Ammon's horn (tissue), 1 donor: ENCODE data around the gene TLE6.
"Not testable (repeated sequence)": the region's sequence is repeated elsewhere in the genome, so short reads cannot be mapped to it uniquely, and the experiment has no call there.

Experiments
- DNase-seq: peaks from one replicate; pipeline ENCODE4 v3.0.0-alpha.2; 2016; ENCODE audit warnings: low spot score

TLE6 gene

DNA sequence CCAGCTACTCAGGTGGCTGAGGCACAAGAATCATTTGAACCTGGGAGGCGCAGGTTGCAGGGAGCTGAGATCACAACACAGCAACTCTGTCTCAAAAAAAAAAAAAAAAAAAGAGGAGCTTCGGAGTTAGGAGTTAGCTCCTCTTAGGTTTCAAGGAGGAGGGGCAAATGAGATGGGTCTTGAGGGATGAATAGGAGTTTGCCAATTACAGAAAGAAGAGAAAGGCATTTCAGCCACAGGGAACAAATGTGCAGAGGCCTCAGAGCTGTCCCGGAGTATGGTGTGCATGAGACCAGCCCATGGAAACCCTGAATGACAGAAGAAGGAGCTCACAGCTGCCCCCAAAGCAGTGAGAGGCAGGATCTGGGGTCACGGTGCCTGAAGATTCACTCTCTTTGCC lies 27.2 kb downstream of the TLE6 start:
- no peak for DNase-seq

- no peak for DNase-seq
Observed at GRCh38 chr19:3005345-3005744, 28.0 kb downstream of the TLE6 start.

DNA sequence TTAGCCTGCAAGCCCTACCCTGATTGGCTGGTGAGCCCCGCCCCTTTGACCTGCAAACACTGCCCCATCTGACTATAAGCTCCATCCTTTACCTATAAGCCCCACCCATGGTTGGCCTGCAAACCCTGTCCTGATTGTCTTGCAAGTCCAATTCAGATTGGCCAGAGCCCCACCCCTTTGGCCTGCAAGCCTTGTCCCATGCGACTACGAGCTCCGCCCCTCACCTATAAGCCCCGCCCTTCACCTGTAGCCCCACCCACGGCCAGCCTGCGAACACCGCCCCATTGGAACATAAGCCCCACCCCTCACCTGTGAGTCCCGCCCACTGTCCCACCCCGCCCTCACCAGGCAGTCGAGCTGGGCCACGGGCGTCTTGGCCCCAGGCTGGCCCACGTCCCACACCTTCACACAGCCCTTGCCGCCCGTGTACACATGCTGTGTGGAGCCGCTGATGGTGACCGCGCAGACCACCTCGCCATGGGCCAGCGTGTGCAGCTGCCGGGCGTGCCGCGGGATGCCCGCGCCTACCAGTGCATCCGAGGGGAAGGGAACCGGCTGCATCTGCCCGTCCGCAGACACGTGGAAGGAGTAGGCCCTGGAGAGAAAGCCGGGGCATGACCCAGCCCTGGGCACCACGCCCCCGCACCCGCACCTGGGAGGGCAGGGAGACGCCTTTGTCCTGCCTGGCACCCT lies 28.9 kb downstream of the TLE6 start:
- no peak for DNase-seq

- DNase-seq, result no peak
Observed at GRCh38 chr19:3007975-3008374, 30.6 kb downstream of the TLE6 start.

DNA sequence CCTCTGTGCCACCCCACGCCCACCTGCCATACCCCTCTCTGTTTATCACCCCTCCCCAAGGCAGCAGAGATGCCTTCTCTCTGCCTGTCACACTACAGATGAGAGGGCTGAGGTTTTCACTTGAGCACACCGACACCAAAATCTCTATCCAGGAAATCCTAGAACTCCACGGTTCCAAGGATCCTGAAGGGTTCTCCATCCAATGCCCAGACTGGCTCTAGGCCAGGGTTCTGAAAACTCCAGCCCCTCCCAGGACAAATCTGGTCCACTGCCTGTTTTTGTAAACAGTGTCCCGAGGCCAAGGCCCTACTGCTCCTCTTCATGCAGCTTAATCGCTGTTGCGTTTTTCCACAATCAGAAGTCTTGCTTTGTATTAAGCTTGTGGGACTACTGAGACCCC lies 31.6 kb downstream of the TLE6 start:
- DNase-seq, result no peak

DNA sequence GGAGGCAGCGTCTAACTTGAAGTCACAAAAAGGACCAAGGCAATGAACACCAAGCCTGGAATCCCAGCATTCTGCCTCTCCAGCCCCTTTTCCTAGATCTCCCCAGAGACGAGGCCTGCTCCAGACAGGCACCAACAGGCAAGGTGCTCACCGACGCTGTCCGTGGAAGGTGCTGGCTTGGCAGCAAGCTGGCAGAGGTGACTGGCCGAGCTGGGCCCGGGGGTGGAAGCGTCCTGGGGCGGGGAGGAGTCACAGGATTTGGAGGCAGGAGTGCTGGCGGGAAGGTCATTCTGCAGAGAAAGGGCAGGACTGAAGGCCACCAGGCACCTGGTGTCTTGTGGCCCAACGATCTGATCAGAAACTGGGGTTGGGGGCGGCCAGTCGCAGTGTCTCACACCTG lies 33.5 kb downstream of the TLE6 start:
- no peak for DNase-seq

GRCh38 chr19:3012059-3012458 lies 34.7 kb downstream of the TLE6 start:
- DNase-seq, result not testable (repeated sequence)

- no peak for DNase-seq
Observed at GRCh38 chr19:3012621-3013262, 35.4 kb downstream of the TLE6 start.

- no peak for DNase-seq
Observed at GRCh38 chr19:3013263-3013725, 35.9 kb downstream of the TLE6 start.

GRCh38 chr19:3014135-3014534 lies 36.8 kb downstream of the TLE6 start:
- DNase-seq, result no peak

- no peak for DNase-seq
Observed at GRCh38 chr19:3015126-3016057, 38.0 kb downstream of the TLE6 start.

GRCh38 chr19:3017923-3018322 lies 40.6 kb downstream of the TLE6 start:
- no peak for DNase-seq

GRCh38 chr19:3019211-3019854 lies 42.0 kb downstream of the TLE6 start:
- DNase-seq, result no peak

- peak; percentile 29 for DNase-seq
Observed at GRCh38 chr19:3020321-3020960, 43.1 kb downstream of the TLE6 start.

DNA sequence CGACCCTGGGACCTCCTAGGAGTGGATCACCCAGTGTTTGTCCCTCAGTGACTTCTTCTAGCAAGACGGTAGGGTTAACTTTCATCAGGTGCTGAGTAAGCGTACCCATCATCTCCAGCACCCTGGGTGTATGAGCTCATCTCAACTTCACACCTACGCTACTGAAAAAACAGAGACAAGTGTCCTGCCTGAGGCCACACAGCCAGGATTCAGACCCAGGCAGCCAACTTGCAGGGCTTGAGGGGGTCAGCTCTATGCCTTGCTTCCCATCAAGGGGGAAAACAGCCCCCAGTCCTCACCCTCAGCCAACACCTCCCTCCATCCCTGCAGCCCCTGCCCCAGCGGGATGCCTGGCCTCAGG lies 47.1 kb downstream of the TLE6 start:
- DNase-seq, result no peak

- DNase-seq, result no peak
Observed at GRCh38 chr19:3024870-3025548, 47.6 kb downstream of the TLE6 start.

DNA sequence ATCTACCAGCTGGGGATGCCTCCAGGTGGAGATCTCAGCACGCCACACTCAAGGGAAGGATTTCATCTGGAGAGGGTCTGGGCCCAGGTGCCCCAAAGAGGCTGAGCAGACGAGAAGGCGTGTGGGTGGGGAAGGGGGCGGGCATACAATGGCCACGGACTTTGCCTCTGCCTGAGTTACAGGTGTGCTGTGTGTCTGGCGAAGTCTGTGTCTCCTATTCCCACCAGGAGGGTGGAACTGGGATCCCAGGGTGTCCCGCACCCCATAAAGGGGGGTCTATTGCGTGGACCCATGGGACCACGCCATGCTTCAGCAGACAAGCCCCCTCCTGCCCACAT lies 48.2 kb downstream of the TLE6 start:
- no peak for DNase-seq

DNA sequence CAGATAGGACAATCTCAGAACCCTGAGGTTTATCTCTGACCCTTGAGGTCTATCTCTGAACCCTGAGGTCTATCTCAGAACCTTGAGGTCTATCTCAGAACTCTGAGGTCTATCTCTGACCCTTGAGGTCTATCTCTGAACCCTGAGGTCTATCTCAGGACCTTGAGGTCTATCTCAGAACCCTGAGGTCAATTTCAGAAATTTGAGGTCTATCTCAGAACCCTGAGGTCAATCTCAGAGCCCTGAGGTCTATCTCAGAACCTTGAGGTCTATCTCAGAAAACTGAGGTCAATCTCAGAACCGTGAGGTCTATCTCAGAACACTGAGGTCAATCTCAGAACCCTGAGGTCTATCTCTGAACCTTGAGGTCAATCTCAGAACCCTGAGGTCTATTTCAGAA lies 49.4 kb downstream of the TLE6 start:
- DNase-seq, result no peak

GRCh38 chr19:3027292-3027691 lies 49.9 kb downstream of the TLE6 start:
- DNase-seq, result no peak

- DNase-seq, result no peak
Observed at GRCh38 chr19:3027981-3028304, 50.6 kb downstream of the TLE6 start.

DNA sequence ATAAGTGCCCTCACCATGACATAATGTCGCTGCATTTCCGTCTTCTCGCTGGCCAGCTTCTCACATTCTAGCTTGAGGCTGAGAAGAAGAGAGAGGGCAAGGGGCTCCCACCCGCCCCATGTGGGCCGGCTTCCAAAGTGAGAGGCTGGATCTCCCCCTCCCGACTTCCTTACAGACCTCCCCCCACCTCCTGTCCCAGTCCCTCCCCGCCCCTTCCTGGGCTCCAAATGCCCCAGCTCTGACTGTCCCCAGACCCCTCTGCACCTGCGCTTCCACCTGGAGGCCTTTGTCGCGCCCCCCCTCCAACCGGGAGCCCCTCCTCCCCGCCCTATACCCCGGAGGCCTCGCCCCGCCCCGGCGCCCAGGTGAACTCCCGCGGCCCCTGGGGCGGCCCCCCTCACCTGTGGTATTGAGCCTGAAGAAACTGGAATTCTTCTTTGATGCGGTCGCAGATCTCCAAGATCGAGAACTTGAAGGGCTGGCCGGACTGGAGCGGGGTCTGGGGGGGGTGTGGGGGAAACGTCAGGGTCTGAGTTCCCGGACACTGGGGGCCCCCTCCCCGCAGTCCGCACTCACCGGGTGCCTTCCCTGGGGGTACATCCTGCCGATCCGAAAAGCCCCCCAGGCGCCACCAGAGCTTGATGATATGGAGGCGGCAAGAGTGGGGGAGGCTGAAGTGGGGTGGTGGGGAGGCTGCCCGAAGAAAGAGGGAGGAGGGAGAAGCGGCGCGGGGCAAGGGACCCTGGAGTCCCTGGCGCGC lies 51.1 kb downstream of the TLE6 start:
- DNase-seq, result no peak
